HG03025 (cell line): ENCODE results near the gene TBXAS1.
"Not testable (repeated sequence)": the region's sequence is repeated elsewhere in the genome, so short reads cannot be mapped to it uniquely, and the experiment has no call there.

Experiments
- ATAC-seq: cut with Tn5 transposase; IDR thresholded peaks from one replicate; pipeline ENCODE4 v1.9.1; 2021; ENCODE audit warnings: mild to moderate bottlenecking, moderate library complexity; ENCODE audit not compliant: unreplicated experiment, low FRiP score

TBXAS1 gene

GRCh38 chr7:139825666-139826290, 3.3 kb upstream of the TBXAS1 start:
- no peak for ATAC-seq

GRCh38 chr7:139827042-139827441, 2.0 kb upstream of the TBXAS1 start:
- ATAC-seq = no peak

GRCh38 chr7:139828446-139828845, 618 bp upstream of the TBXAS1 start:
- no peak for ATAC-seq

- no peak for ATAC-seq
Measured at GRCh38 chr7:139829775-139830117, 682 bp downstream of the TBXAS1 start.

- ATAC-seq = no peak
Measured at GRCh38 chr7:139830292-139830691, 1.2 kb downstream of the TBXAS1 start.

- no peak for ATAC-seq
Measured at GRCh38 chr7:139830782-139831501, 1.9 kb downstream of the TBXAS1 start.

GRCh38 chr7:139835848-139836247, 6.8 kb downstream of the TBXAS1 start:
- ATAC-seq = not testable (repeated sequence)

GRCh38 chr7:139837291-139837690, 8.2 kb downstream of the TBXAS1 start:
- not testable (repeated sequence) for ATAC-seq

GRCh38 chr7:139838276-139838675, 9.2 kb downstream of the TBXAS1 start:
- ATAC-seq = no peak

- ATAC-seq = no peak
Measured at GRCh38 chr7:139838876-139839275, 9.8 kb downstream of the TBXAS1 start.

GRCh38 chr7:139840776-139841175, 11.7 kb downstream of the TBXAS1 start:
- ATAC-seq = no peak

GRCh38 chr7:139842401-139843210, 13.5 kb downstream of the TBXAS1 start:
- peak; percentile 74 for ATAC-seq

GRCh38 chr7:139843211-139843537, 14.1 kb downstream of the TBXAS1 start:
- not testable (repeated sequence) for ATAC-seq

- ATAC-seq = no peak
Measured at GRCh38 chr7:139844779-139845442, 15.8 kb downstream of the TBXAS1 start.

GRCh38 chr7:139845443-139845805, 16.4 kb downstream of the TBXAS1 start:
- no peak for ATAC-seq

GRCh38 chr7:139846297-139846696, 17.2 kb downstream of the TBXAS1 start:
- ATAC-seq = no peak

GRCh38 chr7:139848274-139848673, 19.2 kb downstream of the TBXAS1 start:
- no peak for ATAC-seq

- no peak for ATAC-seq
Measured at GRCh38 chr7:139850906-139851305, 21.8 kb downstream of the TBXAS1 start.

- no peak for ATAC-seq
Measured at GRCh38 chr7:139851770-139852481, 22.9 kb downstream of the TBXAS1 start.

GRCh38 chr7:139852482-139852845, 23.4 kb downstream of the TBXAS1 start:
- no peak for ATAC-seq
